Esophagus squamous epithelium (tissue), 5 donors: ENCODE results near the gene ZFPM1. TPM values are rescaled to one million over a fixed set of nuclear protein-coding genes. Genes with fewer than 3 reads are reported as not detected.

Source experiments
- DNase-seq: peaks from one replicate; lab custom pipeline; 2025; lab: John Stamatoyannopoulos, UW
- H3K27ac ChIP-seq, 4 donors: fragments of 200-600 bp; sonication (generic); one replicate each; pipeline ENCODE4 v1.5.1; 2016 to 2019; ENCODE audit warnings: mild to moderate bottlenecking in 1 of 4
- H3K27me3 ChIP-seq, 4 donors: fragments of 200-600 bp; sonication (generic); 1 replicate in 3 of 4; 2 replicates in 1 of 4; pipeline versions ENCODE4 v1.5.1 to v1.6.0; 2017 to 2021; ENCODE audit warnings: antibody characterized with exemption in 1 of 4
- H3K36me3 ChIP-seq, 3 donors: fragments of 200-600 bp; sonication (generic); one replicate each; pipeline ENCODE4 v1.5.1; 2016 to 2019
- H3K4me1 ChIP-seq, 3 donors: fragments of 200-600 bp; sonication (generic); one replicate each; pipeline ENCODE4 v1.5.1; 2017 to 2019
- H3K4me3 ChIP-seq, 4 donors: fragments of 200-600 bp; sonication (generic); 1 replicate in 3 of 4; 2 replicates in 1 of 4; pipeline ENCODE4 v1.5.1; 2016 to 2019; ENCODE audit warnings: mild to moderate bottlenecking in 2 of 4, moderate library complexity in 1 of 4
- H3K9me3 ChIP-seq, 3 donors: fragments of 200-600 bp; sonication (generic); one replicate each; pipeline ENCODE4 v1.5.1; 2016 to 2019
- POLR2A ChIP-seq, 4 donors: fragments of 450-650 bp; IDR thresholded peaks; one replicate each; pipeline ENCODE4 v1.6.1; 2017; ENCODE audit warnings: antibody characterized with exemption in 4 of 4, mild to moderate bottlenecking in 4 of 4, moderate library complexity in 3 of 4
- WGBS, 2 donors: methylation state at CpG; one replicate each; pipeline ENCODE4 v1.1.5; 2018; 5-methylcytosine and 5-hydroxymethylcytosine counted together
- intact Hi-C: fragments of 100-400 bp; cut with DNase I; formaldehyde crosslinking; loops from one replicate; pipeline ENCODE4 v1.15.0; 2022
- total RNA-seq, 4 donors: library from RNA; depleted of rRNA; stranded (reverse); fragments of >200 nt; gene quantifications; one replicate each; pipeline ENCODE4 v1.1.0, GENCODE V29; 2016
- TF ChIP-seq, protein P1 (sequence below), 6 experiments: fragments of 450-650 bp in 4 of 6; fragments of 200-600 bp in 2 of 6; sonication (generic) in 2 of 6; IDR thresholded peaks; one replicate each; pipeline ENCODE4 v1.5.1; 2016 to 2019; ENCODE audit warnings: antibody characterized with exemption in 6 of 6, mild to moderate bottlenecking in 4 of 6, moderate library complexity in 4 of 6
- donor health status: DM: yes; HTN: yes; CAD: no.

Gene ZFPM1
- total RNA-seq, 4 donors from 2014 or later = 0.67 to 1.7 (median 1.2) TPM

DNA sequence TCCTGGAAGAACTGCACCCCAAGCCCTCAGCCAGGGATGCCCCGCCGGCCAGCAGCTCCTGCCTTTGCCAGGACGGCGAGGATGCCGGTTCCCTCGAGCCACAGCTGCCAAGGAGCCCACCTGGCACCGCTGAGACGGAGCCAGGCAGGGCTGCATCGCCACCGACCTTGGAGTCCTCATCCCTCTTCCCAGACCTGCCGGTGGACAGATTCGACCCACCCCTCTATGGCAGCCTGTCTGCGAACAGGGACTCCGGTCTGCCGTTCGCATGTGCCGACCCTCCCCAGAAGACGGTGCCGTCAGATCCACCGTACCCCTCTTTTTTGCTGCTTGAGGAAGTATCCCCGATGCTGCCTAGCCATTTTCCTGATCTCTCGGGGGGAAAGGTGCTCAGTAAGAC, 21.4 kb upstream of the ZFPM1 start:
- 89% methylated on average over 16 of the region's 22 CpGs; no CpG with 5 or more reads in 1 of the 2 donors for WGBS, 2 donors
- no peak for TF ChIP-seq POLR2A (IDR thresholded peaks at IDR 0.05)
- TF ChIP-seq, protein P1, sequence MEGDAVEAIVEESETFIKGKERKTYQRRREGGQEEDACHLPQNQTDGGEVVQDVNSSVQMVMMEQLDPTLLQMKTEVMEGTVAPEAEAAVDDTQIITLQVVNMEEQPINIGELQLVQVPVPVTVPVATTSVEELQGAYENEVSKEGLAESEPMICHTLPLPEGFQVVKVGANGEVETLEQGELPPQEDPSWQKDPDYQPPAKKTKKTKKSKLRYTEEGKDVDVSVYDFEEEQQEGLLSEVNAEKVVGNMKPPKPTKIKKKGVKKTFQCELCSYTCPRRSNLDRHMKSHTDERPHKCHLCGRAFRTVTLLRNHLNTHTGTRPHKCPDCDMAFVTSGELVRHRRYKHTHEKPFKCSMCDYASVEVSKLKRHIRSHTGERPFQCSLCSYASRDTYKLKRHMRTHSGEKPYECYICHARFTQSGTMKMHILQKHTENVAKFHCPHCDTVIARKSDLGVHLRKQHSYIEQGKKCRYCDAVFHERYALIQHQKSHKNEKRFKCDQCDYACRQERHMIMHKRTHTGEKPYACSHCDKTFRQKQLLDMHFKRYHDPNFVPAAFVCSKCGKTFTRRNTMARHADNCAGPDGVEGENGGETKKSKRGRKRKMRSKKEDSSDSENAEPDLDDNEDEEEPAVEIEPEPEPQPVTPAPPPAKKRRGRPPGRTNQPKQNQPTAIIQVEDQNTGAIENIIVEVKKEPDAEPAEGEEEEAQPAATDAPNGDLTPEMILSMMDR (IDR thresholded peaks at IDR 0.05) = no peak
- H3K4me3 ChIP-seq = no peak overlapping the region
- no peak overlapping the region for H3K27ac ChIP-seq
- H3K9me3 ChIP-seq = no peaks in the 10 kb centered on the region
- DNase-seq = no peak
- peaks cover 7 to 30% (median 8%) of the 10 kb centered on the region in 3 donors for H3K4me1 ChIP-seq
- intact Hi-C loops = no loop called here
- H3K36me3 ChIP-seq = no peaks in the 10 kb centered on the region
- H3K27me3 ChIP-seq = peaks cover 0 to 85% (median 16%) of the 10 kb centered on the region in 4 donors

DNA sequence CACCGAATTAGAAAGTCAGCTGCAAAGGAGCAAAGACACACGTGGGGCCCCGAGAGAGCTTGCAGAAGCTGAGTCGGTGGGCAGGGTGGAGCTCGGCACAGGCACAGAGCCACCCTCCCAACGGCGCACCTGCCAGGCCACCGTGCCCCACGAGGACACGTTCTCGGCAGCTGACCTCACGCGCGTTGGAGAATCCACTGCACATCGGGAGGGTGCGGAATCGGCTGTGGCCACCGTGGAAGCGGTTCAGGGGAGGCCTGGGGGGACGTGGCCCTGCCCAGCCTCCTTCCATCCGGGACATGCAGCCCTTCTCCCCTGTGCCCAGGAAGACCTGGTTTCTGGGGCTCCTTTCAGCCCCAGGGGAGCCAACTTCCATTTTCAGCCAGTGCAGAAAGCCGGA, 20.9 kb upstream of the ZFPM1 start:
- Histone ChIP-seq H3K36me3 (no peaks in the 10 kb centered on the region), H3K27ac (no peak overlapping the region), H3K4me1 (peaks cover 7 to 31% (median 8%) of the 10 kb centered on the region in 3 donors), H3K4me3 (no peak overlapping the region), H3K9me3 (no peaks in the 10 kb centered on the region), H3K27me3 (peaks cover 0 to 89% (median 16%) of the 10 kb centered on the region in 4 donors)
- intact Hi-C loops = no loop called here
- DNase-seq = no peak
- WGBS, 2 donors = 85% methylated on average over 20 of the region's 22 CpGs; no CpG with 5 or more reads in 1 of the 2 donors
- no peak for TF ChIP-seq POLR2A (IDR thresholded peaks at IDR 0.05)
- TF ChIP-seq, protein P1 (IDR thresholded peaks at IDR 0.05) = no peak

DNA sequence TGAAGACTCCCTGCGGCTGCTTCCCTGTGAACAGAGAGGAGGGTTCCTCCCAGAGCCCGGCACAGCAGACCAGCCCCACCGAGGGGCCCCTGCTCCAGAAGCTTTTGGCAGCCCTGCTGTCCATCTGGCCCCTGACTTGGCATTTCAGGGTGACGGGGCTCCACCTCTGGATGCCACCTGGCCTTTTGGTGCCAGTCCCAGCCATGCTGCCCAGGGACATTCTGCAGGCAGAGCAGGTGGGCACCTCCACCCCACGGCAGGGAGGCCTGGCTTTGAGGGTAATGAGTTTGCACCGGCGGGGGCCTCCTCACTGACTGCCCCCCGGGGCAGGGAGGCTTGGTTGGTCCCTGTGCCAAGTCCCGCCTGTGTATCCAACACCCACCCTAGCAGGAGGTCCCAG, 20.3 kb upstream of the ZFPM1 start:
- no CpG with 5 or more reads among the region's 9 CpGs for WGBS, 2 donors
- H3K27me3 ChIP-seq = peaks cover 0 to 89% (median 16%) of the 10 kb centered on the region in 4 donors
- intact Hi-C loops = no loop called here

DNA sequence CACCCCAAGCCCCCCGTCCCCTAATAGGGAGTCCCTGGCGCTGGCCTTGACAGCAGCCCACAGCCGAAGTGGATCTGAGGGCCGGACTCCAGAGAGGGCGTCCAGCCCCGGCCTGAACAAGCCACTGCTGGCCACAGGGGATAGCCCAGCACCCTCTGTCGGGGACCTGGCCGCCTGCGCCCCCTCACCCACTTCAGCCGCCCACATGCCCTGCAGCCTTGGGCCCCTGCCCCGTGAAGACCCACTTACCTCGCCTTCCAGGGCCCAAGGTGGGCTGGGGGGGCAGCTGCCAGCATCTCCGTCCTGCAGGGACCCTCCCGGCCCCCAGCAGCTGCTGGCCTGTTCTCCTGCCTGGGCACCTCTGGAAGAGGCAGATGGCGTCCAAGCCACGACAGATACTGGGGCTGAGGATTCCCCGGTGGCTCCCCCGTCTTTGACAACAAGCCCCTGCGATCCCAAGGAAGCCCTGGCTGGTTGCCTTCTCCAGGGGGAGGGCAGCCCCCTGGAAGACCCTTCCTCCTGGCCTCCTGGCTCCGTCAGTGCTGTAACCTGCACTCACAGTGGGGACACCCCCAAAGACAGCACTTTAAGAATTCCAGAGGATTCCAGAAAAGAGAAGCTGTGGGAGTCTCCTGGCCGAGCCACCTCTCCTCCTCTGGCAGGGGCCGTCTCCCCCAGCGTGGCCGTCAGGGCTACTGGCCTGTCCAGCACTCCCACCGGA, 19.3 kb upstream of the ZFPM1 start:
- H3K36me3 ChIP-seq = no peaks in the 10 kb centered on the region
- peaks cover 0 to 89% (median 14%) of the 10 kb centered on the region in 4 donors for H3K27me3 ChIP-seq
- TF ChIP-seq, protein P1 (IDR thresholded peaks at IDR 0.05) = no peak
- no peak for TF ChIP-seq POLR2A (IDR thresholded peaks at IDR 0.05)
- peaks cover 7 to 35% (median 11%) of the 10 kb centered on the region in 3 donors for H3K4me1 ChIP-seq
- no peaks in the 10 kb centered on the region for H3K9me3 ChIP-seq
- no peak for DNase-seq
- no peak overlapping the region for H3K27ac ChIP-seq
- H3K4me3 ChIP-seq = no peak overlapping the region
- intact Hi-C loops = no loop called here
- 80% methylated on average over 4 of the region's 25 CpGs; no CpG with 5 or more reads in 1 of the 2 donors for WGBS, 2 donors

More for the DNA sequence above, 20.3 kb upstream of the ZFPM1 start:
- no peaks in the 10 kb centered on the region for H3K9me3 ChIP-seq
- H3K36me3 ChIP-seq = no peaks in the 10 kb centered on the region
- no peak for DNase-seq
- peaks cover 7 to 37% (median 11%) of the 10 kb centered on the region in 3 donors for H3K4me1 ChIP-seq
- no peak overlapping the region for H3K4me3 ChIP-seq
- H3K27ac ChIP-seq = no peak overlapping the region
- TF ChIP-seq, protein P1 (IDR thresholded peaks at IDR 0.05) = no peak
- no peak for TF ChIP-seq POLR2A (IDR thresholded peaks at IDR 0.05)

DNA sequence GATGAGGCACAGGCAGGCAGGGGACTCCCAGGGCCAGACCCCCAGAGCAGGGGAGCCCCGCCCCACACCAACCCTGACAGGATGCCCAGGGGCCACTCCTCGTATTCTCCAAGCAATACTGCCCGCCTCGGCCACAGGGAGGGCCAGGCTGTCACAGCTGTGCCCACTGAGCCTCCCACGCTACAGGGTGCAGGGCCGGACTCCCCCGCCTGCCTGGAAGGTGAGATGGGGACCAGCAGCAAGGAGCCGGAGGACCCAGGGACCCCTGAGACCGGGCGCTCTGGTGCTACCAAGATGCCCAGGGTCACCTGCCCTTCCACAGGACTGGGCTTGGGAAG, 18.8 kb upstream of the ZFPM1 start:
- DNase-seq = no peak
- H3K27me3 ChIP-seq = peaks cover 0 to 85% (median 13%) of the 10 kb centered on the region in 4 donors
- no peak overlapping the region for H3K4me3 ChIP-seq
- TF ChIP-seq, protein P1 (IDR thresholded peaks at IDR 0.05) = no peak
- no peak for TF ChIP-seq POLR2A (IDR thresholded peaks at IDR 0.05)
- intact Hi-C loops = no loop called here
- 80% methylated on average over 2 of the region's 10 CpGs; no CpG with 5 or more reads in 1 of the 2 donors for WGBS, 2 donors
- H3K9me3 ChIP-seq = no peaks in the 10 kb centered on the region
- H3K36me3 ChIP-seq = no peaks in the 10 kb centered on the region
- peaks cover 7 to 30% (median 11%) of the 10 kb centered on the region in 3 donors for H3K4me1 ChIP-seq
- no peak overlapping the region for H3K27ac ChIP-seq
